MM.1S (cell line): Measurements from ENCODE around the gene HTR7.

Experiments
- CTCF ChIP-seq: fragments of 300-600 bp; sonication (generic); IDR thresholded peaks from 2 replicates; pipeline ENCODE4 v1.5.1; 2016; ENCODE audit warnings: antibody characterized with exemption, low read length, mixed read lengths
- EZH2 ChIP-seq: fragments of 300-600 bp; sonication (generic); optimal IDR thresholded peaks from 2 replicates; pipeline ENCODE3; 2017; ENCODE audit warnings: low read depth, mild to moderate bottlenecking, antibody characterized with exemption, low read length, mixed read lengths
- EZH2phosphoT487 ChIP-seq: fragments of 300-600 bp; sonication (generic); IDR thresholded peaks from 2 replicates; pipeline ENCODE4 v1.6.1; 2018; ENCODE audit warnings: antibody characterized with exemption, low read length

- TF ChIP-seq CTCF (no peak), EZH2 (no peak), EZH2phosphoT487 (no peak)
Observed at GRCh38 chr10:90905925-90906324, 48.1 kb upstream of the HTR7 start.
